ENCODE measurements around the gene PPM1H.

GRCh38 chr12:62714181-62714773 lies 220.7 kb downstream of the PPM1H start:
- TF ChIP-seq POLR2A (IDR thresholded peaks at IDR 0.05; ENCODE audit: low read length) (no peak), GATA1 (IDR thresholded peaks at IDR 0.05; ENCODE audit: low read depth, low read length) (no peak)
